ENCODE data around the gene GJD2. TPM values are rescaled to one million over a fixed set of nuclear protein-coding genes. Genes with fewer than 3 reads are reported as not detected.

Gene GJD2
- total RNA-seq = not detected
- long read RNA-seq, donor 1 = 0 reads
- long read RNA-seq, donor 2 = 0 reads

GRCh38 chr15:34754674-34755418, at the start of gene GJD2:
Gene GJD2 (minus strand): TSS chr15:34754998. CDS start chr15:34754488, 510 bp downstream.
- ATAC-seq = no peak
- Histone ChIP-seq H3K4me3 (no peak within 1 kb of the TSS), H3K4me1 (ENCODE audit: low read depth) (no peaks in the 10 kb centered on the region), H3K9me3 (no peaks in the 10 kb centered on the region), H3K36me3 (ENCODE audit: low read depth) (no peaks in the 10 kb centered on the region)
- DNase-seq = no peak
- intact Hi-C loops (cut with DNase I, micrococcal nuclease) = no loop called here
- no peak for TF ChIP-seq CTCF (IDR thresholded peaks at IDR 0.05)

GRCh38 chr15:34804113-34804512, 49.3 kb upstream of the GJD2 start:
- Histone ChIP-seq H3K4me3 (no peak overlapping the region), H3K9me3 (no peaks in the 10 kb centered on the region), H3K4me1 (ENCODE audit: low read depth) (no peaks in the 10 kb centered on the region), H3K36me3 (ENCODE audit: low read depth) (no peaks in the 10 kb centered on the region)
- DNase-seq = no peak
- no peak for ATAC-seq
- intact Hi-C loops (cut with DNase I, micrococcal nuclease) = no loop called here
- no peak for TF ChIP-seq CTCF (IDR thresholded peaks at IDR 0.05)

- DNase-seq (no peak), ATAC-seq (no peak)
- no peak for TF ChIP-seq CTCF (IDR thresholded peaks at IDR 0.05)
- H3K9me3 ChIP-seq = no peaks in the 10 kb centered on the region
- no peak overlapping the region for H3K4me3 ChIP-seq
- intact Hi-C loops (cut with DNase I, micrococcal nuclease) = no loop called here
- no peaks in the 10 kb centered on the region for H3K4me1 ChIP-seq (ENCODE audit: low read depth)
- H3K36me3 ChIP-seq (ENCODE audit: low read depth) = no peaks in the 10 kb centered on the region
Measured at GRCh38 chr15:34802803-34803750, 48.3 kb upstream of the GJD2 start.

- no peak for ATAC-seq
- Histone ChIP-seq H3K4me3 (no peak overlapping the region), H3K9me3 (no peaks in the 10 kb centered on the region), H3K36me3 (ENCODE audit: low read depth) (no peaks in the 10 kb centered on the region), H3K4me1 (ENCODE audit: low read depth) (no peaks in the 10 kb centered on the region)
- no peak for TF ChIP-seq CTCF (IDR thresholded peaks at IDR 0.05)
- intact Hi-C loops (cut with DNase I, micrococcal nuclease) = no loop called here
- no peak for DNase-seq
Measured at GRCh38 chr15:34802371-34802770, 47.6 kb upstream of the GJD2 start.

- ATAC-seq = no peak
- TF ChIP-seq CTCF (IDR thresholded peaks at IDR 0.05) = no peak
- no peak for DNase-seq
- Histone ChIP-seq H3K9me3 (no peaks in the 10 kb centered on the region), H3K4me1 (ENCODE audit: low read depth) (no peaks in the 10 kb centered on the region), H3K36me3 (ENCODE audit: low read depth) (no peaks in the 10 kb centered on the region), H3K4me3 (no peak overlapping the region)
- intact Hi-C loops (cut with DNase I, micrococcal nuclease) = no loop called here
Measured at GRCh38 chr15:34799149-34800101, 44.6 kb upstream of the GJD2 start.
